Breast epithelium (tissue), 4 donors: ENCODE measurements around the gene NEBL. TPM values are rescaled to one million over a fixed set of nuclear protein-coding genes. Genes with fewer than 3 reads are reported as not detected.

Experiments used
- DNase-seq, 2 donors: peaks; one replicate each; pipeline ENCODE4 v3.0.0-alpha.2; 2019; ENCODE audit warnings: low spot score in 2 of 2
- H3K27ac ChIP-seq, 2 donors: fragments of 200-600 bp; sonication (generic) in 1 of 2; one replicate each; pipeline ENCODE4 v1.5.1; 2016 to 2019; ENCODE audit warnings: mild to moderate bottlenecking in 1 of 2
- H3K27me3 ChIP-seq, 2 donors: fragments of 200-600 bp; sonication (generic) in 1 of 2; one replicate each; pipeline versions ENCODE4 v1.5.1 to v1.6.0; 2017 to 2019; ENCODE audit warnings: control low read depth in 1 of 2, mild to moderate bottlenecking in 1 of 2
- H3K36me3 ChIP-seq: fragments of 200-600 bp; one replicate; pipeline ENCODE4 v1.5.1; 2019
- H3K4me1 ChIP-seq, 2 donors: fragments of 200-600 bp; sonication (generic); one replicate each; pipeline ENCODE4 v1.5.1; 2016 to 2019; ENCODE audit warnings: control low read depth in 1 of 2
- H3K4me3 ChIP-seq, 3 donors: fragments of 200-600 bp; sonication (generic); 1 replicate in 2 of 3; 2 replicates in 1 of 3; pipeline ENCODE4 v1.5.1; 2016 to 2019; ENCODE audit warnings: mild to moderate bottlenecking in 3 of 3, moderate library complexity in 2 of 3
- H3K9me3 ChIP-seq, 2 donors: fragments of 200-600 bp; sonication (generic) in 1 of 2; one replicate each; pipeline ENCODE4 v1.5.1; 2016 to 2019; ENCODE audit warnings: control low read depth in 1 of 2
- CTCF ChIP-seq, 3 donors: fragments of 450-650 bp; IDR thresholded peaks; one replicate each; pipeline ENCODE4 v1.5.1; 2016 to 2017; ENCODE audit warnings: antibody characterized with exemption in 3 of 3, mild to moderate bottlenecking in 3 of 3, moderate library complexity in 3 of 3
- POLR2A ChIP-seq: fragments of 450-650 bp; IDR thresholded peaks from one replicate; pipeline ENCODE4 v1.6.1; 2016; ENCODE audit warnings: antibody characterized with exemption, mild to moderate bottlenecking, moderate library complexity
- POLR2AphosphoS5 ChIP-seq, 3 donors: sonication (generic); formaldehyde crosslinking; IDR thresholded peaks; one replicate each; pipeline ENCODE4 v1.6.1; 2017; ENCODE audit warnings: antibody characterized with exemption in 3 of 3
- intact Hi-C: fragments of 100-400 bp; cut with DNase I; formaldehyde crosslinking; loops from one replicate; pipeline ENCODE4 v1.15.1; 2023; ENCODE audit warnings: low total_unique reads
- total RNA-seq, 3 donors: library from RNA; depleted of rRNA; stranded (reverse); fragments of >200 nt; gene quantifications; one replicate each; pipeline ENCODE4 v1.1.0, GENCODE V29; 2016

Gene NEBL
- total RNA-seq, 3 donors from 2014 or later, result 3.8 to 313 (median 85.2) TPM

DNA sequence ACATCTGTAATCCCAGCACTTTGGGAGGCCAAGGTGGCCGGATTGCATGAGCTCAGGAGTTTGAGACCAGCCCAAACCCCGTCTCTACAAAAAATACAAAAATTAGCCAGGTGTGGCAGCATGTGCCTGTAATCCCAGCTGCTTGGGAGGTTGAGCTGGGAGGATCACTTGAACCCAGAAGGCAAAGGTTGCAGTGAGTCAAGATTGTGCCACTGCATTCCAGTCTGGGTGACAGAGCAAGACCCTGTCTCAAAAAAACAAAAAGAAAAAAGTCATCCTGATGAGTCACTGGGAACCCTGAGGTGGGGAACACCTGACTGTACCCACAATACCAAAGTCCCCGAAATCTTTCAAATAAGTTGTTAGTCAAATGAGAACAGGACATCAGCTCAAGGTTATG lies 80.0 kb downstream of the NEBL start:
- no peak for DNase-seq
- Histone ChIP-seq H3K9me3 (no peaks in the 10 kb centered on the region), H3K4me3 (no peak overlapping the region), H3K4me1 (no peaks in the 10 kb centered on the region), H3K27ac (no peak overlapping the region), H3K36me3 (no peaks in the 10 kb centered on the region), H3K27me3 (no peaks in the 10 kb centered on the region)
- intact Hi-C loops, result loop anchor here (5.0 kb wide), 1 partner anchor 1910 kb away; no protein-coding TSS in a partner anchor
- TF ChIP-seq CTCF (IDR thresholded peaks at IDR 0.05) (no peak), POLR2AphosphoS5 (IDR thresholded peaks at IDR 0.05) (no peak), POLR2A (no peak)

GRCh38 chr10:20814116-20814515 lies 83.0 kb downstream of the NEBL start:
- Histone ChIP-seq H3K27me3 (no peaks in the 10 kb centered on the region), H3K36me3 (no peaks in the 10 kb centered on the region), H3K27ac (no peak overlapping the region), H3K9me3 (no peaks in the 10 kb centered on the region), H3K4me3 (no peak overlapping the region), H3K4me1 (no peaks in the 10 kb centered on the region)
- intact Hi-C loops, result no loop called here
- TF ChIP-seq POLR2AphosphoS5 (IDR thresholded peaks at IDR 0.05) (no peak), POLR2A (no peak), CTCF (IDR thresholded peaks at IDR 0.05) (no peak)
- DNase-seq, result no peak

DNA sequence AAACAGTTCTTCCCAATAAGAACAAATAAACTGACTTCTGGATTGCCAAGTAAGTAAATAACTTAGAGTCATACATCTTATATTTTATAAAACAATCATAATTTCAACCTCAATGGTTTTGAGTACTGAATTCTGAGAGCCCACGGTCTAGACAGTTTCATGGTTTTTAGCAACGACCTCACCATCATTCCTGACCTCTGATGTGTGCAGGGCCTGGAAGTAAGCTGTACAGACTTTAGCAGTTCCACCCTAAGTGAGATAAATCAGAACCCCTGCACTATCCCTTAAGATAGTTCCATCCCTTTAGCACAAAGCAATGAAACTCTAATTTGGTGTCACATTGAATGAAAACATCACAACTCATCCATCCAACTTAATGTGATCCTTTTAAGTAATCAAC lies 86.0 kb downstream of the NEBL start:
- Histone ChIP-seq H3K9me3 (no peaks in the 10 kb centered on the region), H3K4me3 (no peak overlapping the region), H3K36me3 (no peaks in the 10 kb centered on the region), H3K4me1 (no peaks in the 10 kb centered on the region), H3K27me3 (no peaks in the 10 kb centered on the region), H3K27ac (no peak overlapping the region)
- no peak for TF ChIP-seq POLR2AphosphoS5 (IDR thresholded peaks at IDR 0.05)
- TF ChIP-seq POLR2A, result no peak
- no peak for TF ChIP-seq CTCF (IDR thresholded peaks at IDR 0.05)
- intact Hi-C loops, result no loop called here
- no peak for DNase-seq

GRCh38 chr10:20809631-20810030 lies 87.5 kb downstream of the NEBL start:
- no peak overlapping the region for H3K27ac ChIP-seq
- intact Hi-C loops, result no loop called here

DNA sequence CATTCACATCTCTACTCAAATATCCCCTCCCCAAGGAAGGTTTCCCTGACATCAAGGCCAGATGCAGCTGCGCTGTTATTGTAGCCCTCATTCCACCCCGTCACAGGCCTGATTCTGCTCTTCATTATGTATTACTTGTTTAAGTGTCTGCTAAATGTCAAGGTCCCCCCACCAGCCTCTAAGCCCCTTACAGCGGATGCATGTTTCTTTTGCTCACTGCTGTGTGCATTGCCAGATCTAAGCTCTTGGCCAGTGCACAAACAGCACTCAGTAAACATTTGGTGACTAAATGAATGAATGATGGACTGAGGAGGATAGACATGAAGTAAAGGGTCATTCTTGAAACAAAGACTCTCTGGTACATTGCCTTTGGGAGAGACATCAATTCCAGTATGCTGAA lies 90.6 kb downstream of the NEBL start:
- TF ChIP-seq POLR2A, result no peak
- no peak for TF ChIP-seq POLR2AphosphoS5 (IDR thresholded peaks at IDR 0.05)
- TF ChIP-seq CTCF (IDR thresholded peaks at IDR 0.05), result no peak
- DNase-seq, result no peak
- intact Hi-C loops, result no loop called here

More at GRCh38 chr10:20809631-20810030, 87.5 kb downstream of the NEBL start:
- TF ChIP-seq POLR2A, result no peak
- no peak for TF ChIP-seq POLR2AphosphoS5 (IDR thresholded peaks at IDR 0.05)
- TF ChIP-seq CTCF (IDR thresholded peaks at IDR 0.05), result no peak
- Histone ChIP-seq H3K4me3 (no peak overlapping the region), H3K27me3 (no peaks in the 10 kb centered on the region), H3K4me1 (no peaks in the 10 kb centered on the region), H3K36me3 (no peaks in the 10 kb centered on the region), H3K9me3 (no peaks in the 10 kb centered on the region)
- DNase-seq, result no peak

More for the DNA sequence above, 90.6 kb downstream of the NEBL start:
- Histone ChIP-seq H3K36me3 (no peaks in the 10 kb centered on the region), H3K27ac (no peak overlapping the region), H3K4me1 (no peaks in the 10 kb centered on the region), H3K9me3 (no peaks in the 10 kb centered on the region), H3K4me3 (no peak overlapping the region), H3K27me3 (no peaks in the 10 kb centered on the region)
